Activated CD8-positive, alpha-beta T cell treated with anti-CD3 and anti-CD28 coated beads, Interleukin-2, amount 10 ng/mL, durations not matched to agents 7 days and 5 days (primary cell): ENCODE results near the gene EME2. TPM values are rescaled to one million over a fixed set of nuclear protein-coding genes. Genes with fewer than 3 reads are reported as not detected.

Experiments used
- ATAC-seq: fragments of 150-1000 bp; cut with Tn5 transposase; one replicate; pipeline ENCODE4 v1.10.0; 2021; ENCODE audit warnings: moderate library complexity
- CTCF ChIA-PET: fragments of 350-600 bp; sonication (Branson Sonifier 250); formaldehyde crosslinking; loops from one replicate; lab custom pipeline; 2021; ENCODE audit warnings: antibody characterized with exemption; lab: Charles Lee
- POLR2A ChIA-PET: fragments of 350-600 bp; sonication (Branson Sonifier 250); formaldehyde crosslinking; loops from one replicate; lab custom pipeline; 2021; ENCODE audit warnings: antibody characterized with exemption; lab: Charles Lee
- DNase-seq: peaks from one replicate; pipeline ENCODE4 v3.0.0-alpha.2; 2020
- H3K27ac Mint-ChIP-seq: one replicate; pipeline ENCODE4 v1.8.0; 2021; ENCODE audit warnings: mild to moderate bottlenecking, mixed read lengths
- H3K27me3 Mint-ChIP-seq: one replicate; pipeline ENCODE4 v1.8.0; 2021; ENCODE audit warnings: low read depth, mixed read lengths
- H3K36me3 Mint-ChIP-seq: one replicate; pipeline ENCODE4 v1.8.0; 2021; ENCODE audit warnings: low read depth, mixed read lengths
- H3K4me1 Mint-ChIP-seq: one replicate; pipeline ENCODE4 v1.8.0; 2021; ENCODE audit warnings: low read depth, mixed read lengths
- H3K4me3 Mint-ChIP-seq: one replicate; pipeline ENCODE4 v1.8.0; 2021; ENCODE audit warnings: mild to moderate bottlenecking, mixed read lengths
- H3K9me3 Mint-ChIP-seq: one replicate; pipeline ENCODE4 v1.8.0; 2022; ENCODE audit warnings: mixed read lengths; ENCODE audit not compliant: insufficient read depth
- total RNA-seq, 2 experiments: library from RNA; stranded (reverse); gene quantifications; one replicate each; pipeline ENCODE4 v1.2.3, GENCODE V29; 2021

Gene EME2
- total RNA-seq, 2 experiments from 2014 or later = 31.8 to 32.0 TPM

- Mint-ChIP-seq H3K4me1 (peaks cover 33% of the 10 kb centered on the region), H3K4me3 (peak within 1 kb of the TSS; percentile 92), H3K9me3 (no peaks in the 10 kb centered on the region), H3K27me3 (no peaks in the 10 kb centered on the region), H3K36me3 (peaks cover 11% of the 10 kb centered on the region), H3K27ac (peak within 1 kb of the TSS; percentile 90)
- POLR2A ChIA-PET = interaction anchor here (0.8 to 4.5 kb wide), 11 partner anchors 11 to 361 kb away, joined by 3 to 39 read pairs (median 3); partner anchors contain the start of genes EME2, FAHD1, HAGH and MAPK8IP3
- ATAC-seq (peak; percentile 92), DNase-seq (peak; percentile 100)
- CTCF ChIA-PET = interaction anchor here (0.6 to 2.8 kb wide), 11 partner anchors 9 to 474 kb away, joined by 3 to 41 read pairs (median 4); partner anchors contain the start of genes EME2, IFT140, MAPK8IP3 and MRPS34
Measured at GRCh38 chr16:1782408-1783264, 10.0 kb downstream of the EME2 start, which contains the start of the genes NUBP2 and SPSB3. NUBP2 (plus strand) TSS chr16:1782960; CDS start chr16:1783021, 61 bp downstream. SPSB3 (minus strand) TSS chr16:1782571; CDS start chr16:1781483, 1,088 bp downstream.

DNA sequence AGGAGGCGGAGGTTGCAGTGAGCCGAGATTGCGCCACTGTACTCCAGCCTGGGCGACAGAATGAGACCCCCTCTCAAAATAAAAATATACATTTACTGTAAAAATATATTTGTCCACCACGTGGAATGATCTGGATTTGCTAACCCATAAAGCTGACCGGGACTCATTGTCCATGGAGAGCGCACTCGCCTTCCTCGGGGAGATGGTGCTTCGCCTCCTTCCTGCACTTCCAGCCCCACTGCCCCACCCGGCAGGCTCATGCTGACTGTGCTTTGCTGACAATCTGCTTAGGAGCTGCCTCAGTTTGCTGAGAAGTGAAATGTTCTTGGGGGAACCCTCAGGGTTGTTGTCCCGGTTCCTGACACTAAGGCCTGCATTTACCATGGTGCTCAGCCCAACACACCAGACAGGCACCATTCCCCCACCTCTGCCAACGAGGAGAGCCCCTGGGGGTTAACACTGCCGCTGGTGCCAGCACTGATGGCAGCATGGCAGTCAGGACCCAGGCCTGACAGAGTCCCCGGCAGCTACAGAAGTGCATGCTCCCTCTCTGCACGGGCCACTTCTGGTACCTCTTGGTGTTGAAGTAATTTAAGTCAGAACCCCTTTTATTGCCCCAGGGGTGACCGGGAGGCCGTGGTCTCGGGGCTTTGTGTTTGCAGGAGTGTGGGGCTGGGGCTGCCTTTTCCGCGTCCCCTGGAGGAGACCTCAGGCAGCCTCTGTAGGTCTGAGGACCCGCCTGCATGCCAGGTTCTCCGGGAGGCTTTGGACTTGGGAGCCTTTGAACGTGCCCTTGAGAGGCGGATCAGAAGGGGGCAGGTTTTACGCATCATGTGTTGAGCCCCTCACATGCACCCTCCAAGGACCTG, 12.6 kb downstream of the EME2 start:
- Mint-ChIP-seq H3K4me1 (peaks cover 31% of the 10 kb centered on the region), H3K27me3 (no peaks in the 10 kb centered on the region), H3K36me3 (peaks cover 15% of the 10 kb centered on the region), H3K27ac (no peak overlapping the region), H3K4me3 (peak overlapping the region; percentile 50), H3K9me3 (no peaks in the 10 kb centered on the region)
- CTCF ChIA-PET = no interaction called here
- ATAC-seq (no peak), DNase-seq (no peak)
- POLR2A ChIA-PET = interaction anchor here (0.6 to 4.5 kb wide), 3 partner anchors 13 to 709 kb away, joined by 3 to 39 read pairs (median 3); partner anchors contain the start of genes EME2, MRPS34 and NME3

DNA sequence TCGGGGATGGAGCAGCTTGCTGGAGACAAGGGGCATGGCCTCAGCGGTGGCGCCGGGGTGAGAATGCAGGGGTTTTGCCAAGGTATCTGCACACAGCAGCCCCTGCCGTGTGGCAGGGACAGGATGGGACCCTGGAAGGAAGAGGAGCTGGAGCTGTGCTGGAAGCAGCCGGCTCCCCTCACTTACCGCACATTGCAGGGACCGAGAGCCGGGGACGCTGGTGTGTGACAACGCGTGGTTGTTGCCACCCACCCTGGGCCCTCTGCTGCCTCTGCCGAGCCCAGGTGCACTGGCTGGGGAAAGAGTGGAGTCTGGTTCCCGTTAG, 13.2 kb downstream of the EME2 start:
- Mint-ChIP-seq H3K4me3 (no peak overlapping the region), H3K27ac (no peak overlapping the region), H3K36me3 (peaks cover 15% of the 10 kb centered on the region), H3K4me1 (peaks cover 27% of the 10 kb centered on the region), H3K9me3 (no peaks in the 10 kb centered on the region), H3K27me3 (no peaks in the 10 kb centered on the region)
- CTCF ChIA-PET = no interaction called here
- POLR2A ChIA-PET = no interaction called here
- DNase-seq (no peak), ATAC-seq (no peak)

DNA sequence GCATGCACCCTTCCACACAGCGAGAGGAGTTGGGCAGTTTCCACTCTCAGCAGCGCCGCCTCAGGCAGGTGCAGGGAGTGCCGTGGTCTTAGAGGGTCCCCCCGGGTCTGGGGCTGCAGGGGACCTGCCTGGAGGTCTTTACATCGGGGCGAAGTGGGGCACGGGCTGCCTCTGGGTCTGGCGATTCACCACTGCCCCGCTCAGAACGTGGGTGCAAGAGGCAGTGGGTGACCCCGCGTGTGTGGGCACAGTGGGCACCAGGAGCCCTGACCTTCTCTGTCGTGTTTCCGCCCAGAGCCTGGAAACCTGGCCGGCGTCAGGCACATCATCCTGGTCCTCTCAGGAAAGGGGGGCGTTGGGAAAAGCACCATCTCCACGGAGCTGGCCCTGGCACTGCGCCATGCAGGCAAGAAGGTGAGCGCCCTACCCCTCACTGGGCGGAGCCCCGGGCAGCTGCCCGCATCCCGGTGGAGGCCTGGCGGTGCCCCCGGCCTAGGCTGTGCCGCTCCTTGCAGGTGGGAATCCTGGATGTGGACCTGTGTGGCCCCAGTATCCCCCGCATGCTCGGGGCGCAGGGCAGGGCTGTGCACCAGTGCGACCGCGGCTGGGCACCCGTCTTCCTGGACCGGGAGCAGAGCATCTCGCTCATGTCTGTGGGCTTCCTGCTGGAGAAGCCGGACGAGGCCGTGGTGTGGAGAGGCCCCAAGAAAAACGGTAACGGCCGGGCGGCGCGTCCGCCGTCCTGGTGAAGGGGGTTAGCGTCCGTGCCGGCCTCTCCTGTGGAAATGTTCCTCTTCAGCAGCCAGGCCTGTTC, 13.8 kb downstream of the EME2 start:
- peaks cover 15% of the 10 kb centered on the region for H3K36me3 Mint-ChIP-seq
- CTCF ChIA-PET = no interaction called here

DNA sequence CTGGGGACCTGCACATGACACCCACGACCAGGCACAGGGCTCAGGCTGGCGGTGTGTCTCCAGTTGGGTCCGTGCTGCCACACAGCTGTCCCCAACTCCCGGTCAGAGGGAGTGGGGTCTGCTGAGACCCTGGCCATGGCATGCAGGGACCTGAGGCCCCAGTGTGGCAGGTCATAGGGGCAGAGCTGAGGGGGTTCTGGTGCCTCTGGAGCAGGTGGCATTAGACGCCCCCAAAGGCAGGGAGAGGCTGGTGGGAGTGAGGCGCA, 14.4 kb downstream of the EME2 start:
- H3K27me3 Mint-ChIP-seq = no peaks in the 10 kb centered on the region
- POLR2A ChIA-PET = no interaction called here
- H3K36me3 Mint-ChIP-seq = peaks cover 12% of the 10 kb centered on the region
- CTCF ChIA-PET = no interaction called here
- H3K9me3 Mint-ChIP-seq = no peaks in the 10 kb centered on the region
- ATAC-seq = no peak
- peaks cover 16% of the 10 kb centered on the region for H3K4me1 Mint-ChIP-seq
- H3K27ac Mint-ChIP-seq = no peak overlapping the region
- DNase-seq = no peak
- H3K4me3 Mint-ChIP-seq = no peak overlapping the region

More for the DNA sequence above, 13.8 kb downstream of the EME2 start:
- no peaks in the 10 kb centered on the region for H3K9me3 Mint-ChIP-seq
- H3K27ac Mint-ChIP-seq = no peak overlapping the region
- ATAC-seq (no peak), DNase-seq (no peak)
- H3K27me3 Mint-ChIP-seq = no peaks in the 10 kb centered on the region
- no peak overlapping the region for H3K4me3 Mint-ChIP-seq
- peaks cover 21% of the 10 kb centered on the region for H3K4me1 Mint-ChIP-seq
- POLR2A ChIA-PET = no interaction called here

DNA sequence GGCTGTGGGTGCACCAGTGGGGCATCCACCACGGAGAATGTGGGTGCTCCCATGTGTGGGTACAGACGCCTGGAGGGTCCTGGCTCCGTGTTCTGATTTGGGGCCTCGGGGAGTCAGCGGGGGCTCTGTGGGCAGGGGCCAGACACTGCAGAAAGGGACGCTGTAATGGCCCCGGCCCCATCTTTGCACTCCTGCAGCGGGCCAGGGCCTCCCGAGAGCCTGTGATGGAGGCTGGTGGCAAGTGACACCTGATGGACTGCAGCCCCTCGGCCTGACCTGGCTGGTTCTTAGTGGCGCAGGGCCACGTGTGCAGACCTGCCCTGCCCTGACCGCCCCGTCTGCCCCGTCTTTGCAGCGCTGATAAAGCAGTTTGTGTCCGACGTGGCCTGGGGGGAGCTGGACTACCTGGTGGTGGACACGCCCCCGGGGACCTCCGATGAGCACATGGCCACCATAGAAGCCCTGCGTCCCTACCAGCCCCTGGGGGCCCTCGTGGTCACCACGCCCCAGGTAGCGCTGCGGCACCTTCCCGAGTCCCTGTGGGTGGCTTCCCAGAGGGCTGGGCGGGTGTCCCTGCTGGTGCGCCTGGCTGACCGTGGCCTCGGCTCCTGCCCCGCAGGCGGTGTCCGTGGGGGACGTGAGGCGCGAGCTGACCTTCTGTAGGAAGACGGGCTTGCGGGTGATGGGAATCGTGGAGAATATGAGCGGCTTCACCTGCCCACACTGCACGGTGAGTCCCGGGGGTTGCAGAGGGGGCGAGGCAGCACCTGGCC, 14.9 kb downstream of the EME2 start:
- ChIA-PET POLR2A (no interaction called here), CTCF (no interaction called here)
- H3K27me3 Mint-ChIP-seq = no peaks in the 10 kb centered on the region

DNA sequence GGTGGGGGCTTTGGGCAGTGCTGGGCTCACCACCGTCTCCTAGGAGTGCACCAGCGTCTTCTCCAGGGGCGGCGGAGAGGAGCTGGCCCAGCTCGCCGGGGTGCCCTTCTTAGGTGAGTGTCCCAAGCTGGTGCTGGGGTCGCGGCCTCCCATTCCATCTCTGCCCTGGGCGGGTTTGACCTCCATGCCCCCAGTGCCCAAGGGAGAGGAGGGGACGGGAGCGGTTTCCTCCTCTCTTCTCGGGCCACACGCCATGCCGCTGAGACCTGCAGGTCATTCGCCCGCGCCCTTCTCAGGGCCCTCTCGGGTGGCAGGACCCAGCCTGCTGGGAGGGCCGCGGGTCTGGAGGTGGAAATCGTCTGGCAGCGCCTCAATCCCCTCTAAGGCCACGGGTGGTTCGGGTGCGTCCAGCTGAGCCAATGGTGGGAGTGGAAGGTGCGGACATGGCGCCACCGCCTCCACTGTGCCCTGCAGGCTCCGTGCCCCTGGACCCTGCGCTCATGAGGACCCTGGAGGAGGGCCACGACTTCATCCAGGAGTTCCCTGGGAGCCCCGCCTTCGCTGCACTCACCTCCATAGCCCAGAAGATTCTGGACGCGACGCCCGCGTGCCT, 15.6 kb downstream of the EME2 start:
- Mint-ChIP-seq H3K36me3 (peaks cover 11% of the 10 kb centered on the region), H3K9me3 (no peaks in the 10 kb centered on the region), H3K4me3 (no peak overlapping the region), H3K27ac (no peak overlapping the region), H3K4me1 (peaks cover 16% of the 10 kb centered on the region), H3K27me3 (no peaks in the 10 kb centered on the region)
- POLR2A ChIA-PET = no interaction called here
- CTCF ChIA-PET = no interaction called here
- no peak for DNase-seq
- no peak for ATAC-seq

More for the DNA sequence above, 14.9 kb downstream of the EME2 start:
- Mint-ChIP-seq H3K4me3 (no peak overlapping the region), H3K9me3 (no peaks in the 10 kb centered on the region), H3K27ac (no peak overlapping the region), H3K4me1 (peaks cover 16% of the 10 kb centered on the region), H3K36me3 (peaks cover 12% of the 10 kb centered on the region)
- ATAC-seq (no peak), DNase-seq (no peak)

DNA sequence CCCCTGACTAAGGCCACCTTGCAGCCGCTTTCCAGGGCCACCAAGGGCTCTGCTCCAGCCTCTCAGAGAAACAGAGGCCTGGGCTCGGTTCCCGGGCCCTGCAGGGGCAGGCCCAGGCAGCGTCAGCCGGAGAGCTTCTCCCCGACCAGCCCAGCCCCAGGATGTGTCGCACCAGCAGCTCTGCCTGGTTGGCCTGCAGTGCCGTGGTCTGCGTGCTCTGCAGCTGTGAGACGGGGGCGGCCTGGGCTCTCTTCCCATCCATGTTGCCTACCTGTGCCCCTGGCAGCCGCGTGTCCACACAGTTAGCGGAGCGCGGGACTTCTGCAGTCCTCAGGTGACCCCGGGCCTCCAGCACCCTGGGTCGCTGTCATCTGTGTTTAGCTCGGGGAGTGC, 16.1 kb downstream of the EME2 start:
- Mint-ChIP-seq H3K27me3 (no peaks in the 10 kb centered on the region), H3K27ac (no peak overlapping the region), H3K36me3 (peaks cover 8% of the 10 kb centered on the region), H3K4me3 (no peak overlapping the region), H3K9me3 (no peaks in the 10 kb centered on the region), H3K4me1 (peaks cover 11% of the 10 kb centered on the region)
- POLR2A ChIA-PET = interaction anchor here (0.5 kb wide), 1 partner anchor 1134 kb away, joined by 3 read pairs; no protein-coding TSS in a partner anchor
- CTCF ChIA-PET = no interaction called here
- no peak for ATAC-seq
- no peak for DNase-seq

DNA sequence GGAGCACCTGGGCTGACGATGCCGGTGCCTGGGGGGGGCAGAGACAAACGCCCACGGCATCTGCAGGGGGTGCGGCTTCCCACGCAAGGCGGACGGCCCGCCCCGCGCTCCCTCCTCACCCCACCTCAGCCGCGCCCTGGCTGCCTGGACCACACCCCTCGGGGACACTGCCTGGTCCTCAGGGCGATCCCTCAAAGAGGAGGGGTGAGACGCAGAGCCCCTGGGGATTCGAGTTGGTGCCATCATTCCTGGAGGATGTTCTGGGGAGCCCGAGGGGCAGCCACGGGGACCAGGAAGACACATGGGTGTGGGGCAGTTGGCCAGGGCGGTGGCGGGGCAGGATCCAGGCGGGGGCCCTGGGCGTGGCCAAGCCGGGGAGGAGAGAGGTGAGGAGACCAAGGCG, 17.0 kb downstream of the EME2 start:
- DNase-seq = no peak
- H3K27ac Mint-ChIP-seq = no peak overlapping the region
- POLR2A ChIA-PET = no interaction called here
- ATAC-seq = no peak
- CTCF ChIA-PET = no interaction called here
- no peaks in the 10 kb centered on the region for H3K9me3 Mint-ChIP-seq
- peaks cover 8% of the 10 kb centered on the region for H3K36me3 Mint-ChIP-seq
- H3K4me3 Mint-ChIP-seq = no peak overlapping the region
- no peaks in the 10 kb centered on the region for H3K27me3 Mint-ChIP-seq
- H3K4me1 Mint-ChIP-seq = peaks cover 5% of the 10 kb centered on the region

GRCh38 chr16:1790261-1790610, 17.6 kb downstream of the EME2 start:
- H3K27me3 Mint-ChIP-seq = no peaks in the 10 kb centered on the region
- peaks cover 2% of the 10 kb centered on the region for H3K4me1 Mint-ChIP-seq
- no peak overlapping the region for H3K27ac Mint-ChIP-seq
- peaks cover 6% of the 10 kb centered on the region for H3K36me3 Mint-ChIP-seq
- POLR2A ChIA-PET = no interaction called here
- ATAC-seq = no peak
- H3K9me3 Mint-ChIP-seq = no peaks in the 10 kb centered on the region
- no peak for DNase-seq
- H3K4me3 Mint-ChIP-seq = no peak overlapping the region
- CTCF ChIA-PET = no interaction called here
